Activated T-cell treated with anti-CD3 and anti-CD28 coated beads, Interleukin-2, amount 50 U/mL, for 1 hour (primary cell): Measurements from ENCODE around the gene ANKRD49.

Experiments
- DNase-seq: peaks from one replicate; pipeline ENCODE4 v3.0.0-alpha.2; 2020

Gene ANKRD49

DNA sequence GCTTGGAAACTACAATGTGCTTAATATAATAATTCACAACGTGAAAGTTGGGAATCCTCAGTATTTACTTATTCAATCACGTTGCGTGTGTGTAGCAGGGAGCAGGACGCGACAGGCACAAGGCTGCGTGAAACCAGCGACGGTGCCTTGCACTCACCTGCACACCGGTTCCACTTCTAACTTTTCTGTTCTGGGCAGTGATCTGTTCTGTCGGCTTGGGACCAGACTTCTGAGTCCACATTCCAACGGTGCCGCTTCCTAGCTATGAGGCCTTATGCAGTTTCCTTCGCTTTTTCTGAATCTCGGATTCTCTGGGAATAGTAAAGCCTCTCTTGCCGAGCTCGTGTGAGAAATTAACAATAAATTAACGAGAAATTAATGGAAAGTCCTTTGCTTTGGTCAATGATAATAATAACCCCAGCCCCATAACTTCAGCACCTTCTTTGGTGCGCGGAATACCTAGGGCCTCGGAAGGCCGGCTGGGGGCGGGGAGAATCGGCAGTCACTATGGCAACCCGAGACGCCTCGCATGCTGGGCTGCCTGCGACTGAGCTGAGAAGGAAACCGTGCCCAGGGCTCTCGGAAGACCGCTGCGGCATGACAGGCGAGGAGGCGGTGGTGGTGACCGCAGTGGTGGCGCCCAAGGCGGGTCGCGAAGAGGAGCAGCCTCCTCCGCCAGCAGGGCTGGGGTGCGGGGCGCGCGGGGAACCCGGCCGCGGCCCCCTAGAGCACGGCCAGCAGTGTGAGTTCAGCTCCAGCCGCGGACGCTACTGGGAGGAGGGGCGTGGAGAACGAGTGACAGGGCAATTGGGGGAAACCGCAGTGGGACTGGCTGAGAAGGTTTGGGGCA, 18.4 kb downstream of the ANKRD49 start, which contains the start of gene C11orf97:
C11orf97 (plus strand) TSS at position 530 of the 850 bp plus-strand sequence; CDS start at position 598, 68 bp downstream.
- DNase-seq = peak; percentile 61

DNA sequence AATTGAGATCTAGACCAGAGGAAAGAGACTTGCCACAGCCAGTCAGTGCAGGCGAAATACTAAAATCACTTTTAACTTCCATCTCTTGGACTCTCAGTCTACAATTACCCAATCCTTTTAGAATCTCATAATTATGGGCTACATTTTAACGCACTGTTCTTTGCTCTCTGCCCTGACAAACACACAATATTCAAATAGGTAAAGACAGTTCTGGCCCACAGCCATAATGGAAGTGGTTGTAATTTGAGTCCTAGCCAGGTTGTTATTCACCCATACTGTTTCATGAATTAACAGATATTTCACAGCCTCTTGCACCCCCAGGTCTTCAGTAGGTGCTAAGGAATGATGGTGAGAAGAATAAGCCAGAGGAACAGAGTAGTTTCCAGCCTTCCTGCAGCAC, 19.3 kb downstream of the ANKRD49 start:
- no peak for DNase-seq

DNA sequence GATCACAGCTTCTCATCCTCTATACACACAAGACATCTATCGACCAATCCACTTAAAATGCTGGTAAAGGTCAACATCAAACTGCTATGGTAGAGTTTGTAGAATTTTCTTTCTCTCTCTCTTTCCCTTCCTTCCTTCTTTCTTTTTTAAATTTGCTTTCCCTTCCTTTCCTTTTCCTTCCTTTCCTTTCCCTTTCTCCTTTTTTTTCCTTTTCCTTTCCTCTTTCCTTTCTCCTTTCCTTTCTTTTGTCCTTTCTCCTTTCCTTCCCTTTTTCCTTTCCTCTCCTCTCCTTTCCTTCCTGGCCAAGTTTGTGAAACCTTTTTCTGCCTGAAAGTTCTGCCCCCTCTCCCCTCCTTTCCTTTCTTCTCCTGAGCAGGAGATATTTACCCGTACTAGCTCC, 21.6 kb downstream of the ANKRD49 start:
- no peak for DNase-seq

DNA sequence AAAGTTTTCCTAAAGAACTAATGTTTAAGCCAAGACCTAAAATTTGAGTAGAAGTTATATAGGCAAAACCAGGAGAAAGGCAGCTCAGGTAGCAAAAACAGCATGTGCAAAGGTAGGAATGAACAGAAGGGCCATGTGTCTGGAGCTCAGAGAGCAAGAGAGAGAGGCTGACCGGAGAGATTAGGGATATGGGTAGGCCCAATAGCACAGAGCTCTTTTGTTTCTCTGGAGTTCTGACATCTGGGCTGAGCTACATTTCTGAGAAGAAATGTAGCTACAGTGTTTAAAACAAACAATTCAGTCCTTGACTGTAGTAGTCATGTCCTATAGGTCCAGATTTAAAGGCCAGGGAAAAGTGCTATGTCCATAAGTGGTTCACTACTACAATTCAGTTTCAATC, 22.9 kb downstream of the ANKRD49 start:
- no peak for DNase-seq

DNA sequence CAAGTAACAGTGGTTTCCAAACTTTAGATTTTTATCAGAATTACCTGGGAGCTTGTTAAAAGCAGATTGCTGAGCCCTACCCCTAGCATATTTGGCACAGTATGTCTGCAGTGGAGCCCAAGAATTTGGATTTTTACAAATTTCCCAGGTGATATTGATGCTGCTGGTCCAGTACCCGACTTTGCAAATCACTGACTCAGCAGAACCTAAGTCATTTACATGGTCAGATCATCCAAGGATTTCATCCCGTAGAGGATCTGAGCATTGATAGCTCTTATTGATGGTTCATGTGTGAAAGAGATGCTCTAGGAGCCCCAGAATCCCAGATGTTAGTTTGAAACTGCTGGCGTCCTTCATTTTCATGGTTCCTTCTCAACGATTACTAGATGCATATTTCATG, 24.5 kb downstream of the ANKRD49 start:
- no peak for DNase-seq

DNA sequence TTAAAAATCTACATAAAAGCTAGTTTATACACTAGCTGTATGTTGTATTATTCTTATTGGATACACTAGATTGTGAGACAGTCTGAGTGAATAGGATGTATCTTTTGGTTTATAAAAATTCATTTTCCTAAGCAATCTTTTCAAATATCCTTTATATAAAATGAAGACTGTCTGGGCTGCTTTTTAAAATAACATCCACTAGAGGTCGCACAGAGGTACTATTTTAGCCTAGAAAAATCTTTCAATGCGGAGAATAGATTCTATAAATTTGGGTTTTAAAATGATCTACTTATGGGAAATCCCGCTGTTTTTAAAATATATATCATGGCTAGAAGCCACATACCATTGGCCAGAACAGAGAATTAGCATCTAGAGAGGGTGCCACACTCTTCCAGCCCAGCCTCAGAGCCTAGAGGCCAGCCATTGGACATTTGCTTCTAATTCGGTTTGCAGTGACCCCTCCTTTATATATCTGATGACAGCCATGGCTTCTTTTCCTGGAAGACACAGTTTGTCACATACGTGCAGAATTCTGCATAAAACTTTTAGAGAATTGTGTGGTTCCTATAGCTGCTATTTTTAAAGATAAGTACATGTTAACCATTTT, 25.8 kb downstream of the ANKRD49 start:
- DNase-seq = no peak

DNA sequence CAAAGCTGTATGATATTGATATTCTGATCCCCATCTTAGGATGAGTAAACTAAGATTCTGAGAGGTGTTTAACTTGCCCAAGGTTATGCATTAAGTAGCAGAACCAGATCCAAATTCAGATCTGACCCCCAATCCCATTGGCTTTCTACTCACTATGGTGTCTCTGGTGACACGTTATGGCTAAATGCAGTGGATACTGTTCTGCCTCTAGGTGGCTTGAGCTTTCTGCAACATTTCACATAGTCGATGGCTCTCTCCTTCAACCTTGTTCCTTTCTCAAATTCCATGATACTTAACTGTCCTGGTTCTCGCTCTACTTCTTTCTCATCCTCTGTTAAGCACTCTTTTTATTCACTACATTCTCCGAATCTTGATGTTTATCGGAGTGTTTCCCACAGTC, 27.9 kb downstream of the ANKRD49 start:
- DNase-seq = no peak

DNA sequence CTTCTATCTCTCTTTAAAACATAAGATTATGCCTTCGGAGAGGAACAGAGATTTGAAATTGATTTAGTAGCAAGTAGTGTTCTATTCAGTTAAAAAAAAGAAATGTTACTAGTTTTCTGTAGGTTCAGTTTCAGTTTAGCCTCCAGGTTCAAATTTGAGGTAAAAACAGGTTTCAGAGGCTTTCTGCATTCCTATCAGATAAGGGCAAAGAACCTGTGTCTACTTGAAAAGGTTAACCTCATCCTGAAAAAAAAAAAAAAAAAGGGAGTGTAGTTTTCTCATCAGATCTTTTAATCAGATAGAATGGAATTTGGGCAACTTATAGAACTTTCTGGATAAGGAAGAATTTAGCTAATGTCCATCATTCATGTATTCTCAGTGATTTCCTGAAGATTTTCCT, 30.6 kb downstream of the ANKRD49 start:
- DNase-seq = no peak

DNA sequence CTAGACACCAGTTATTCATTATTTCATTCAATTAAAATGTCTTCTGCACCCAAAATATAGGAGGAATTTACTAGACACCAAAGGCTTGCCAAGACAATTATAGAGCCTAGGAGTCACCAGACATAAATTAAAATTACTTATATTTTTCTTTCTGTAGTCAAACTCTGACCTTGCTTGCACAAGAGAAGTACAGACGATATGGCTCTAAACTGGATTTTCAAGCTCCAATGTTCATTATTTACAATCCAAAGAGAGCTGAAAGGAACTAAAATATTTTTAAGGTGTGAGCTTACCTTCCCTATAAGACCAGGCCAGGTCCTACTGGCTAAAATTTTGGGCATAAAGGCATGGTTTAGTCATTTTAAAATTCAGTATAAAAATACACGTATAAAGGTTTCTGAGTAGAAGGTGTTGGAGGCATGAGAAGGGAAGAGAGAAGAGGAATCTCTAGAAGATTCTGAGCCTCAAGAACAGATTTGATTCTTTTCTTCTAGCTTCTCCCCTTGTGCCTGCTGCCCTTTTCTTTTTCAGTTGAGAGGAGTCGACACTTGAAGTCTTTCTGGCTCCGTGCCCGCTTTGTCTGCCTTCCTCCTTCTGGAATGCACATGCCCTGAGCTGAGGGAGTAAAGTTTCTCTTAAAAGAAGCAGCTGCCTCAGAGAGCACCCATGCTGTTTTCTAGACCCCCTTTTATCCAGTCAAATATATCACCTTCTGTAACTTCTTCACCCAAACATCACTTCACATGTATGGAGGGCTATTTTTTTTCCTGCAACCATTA, 32.0 kb downstream of the ANKRD49 start:
- DNase-seq = no peak

DNA sequence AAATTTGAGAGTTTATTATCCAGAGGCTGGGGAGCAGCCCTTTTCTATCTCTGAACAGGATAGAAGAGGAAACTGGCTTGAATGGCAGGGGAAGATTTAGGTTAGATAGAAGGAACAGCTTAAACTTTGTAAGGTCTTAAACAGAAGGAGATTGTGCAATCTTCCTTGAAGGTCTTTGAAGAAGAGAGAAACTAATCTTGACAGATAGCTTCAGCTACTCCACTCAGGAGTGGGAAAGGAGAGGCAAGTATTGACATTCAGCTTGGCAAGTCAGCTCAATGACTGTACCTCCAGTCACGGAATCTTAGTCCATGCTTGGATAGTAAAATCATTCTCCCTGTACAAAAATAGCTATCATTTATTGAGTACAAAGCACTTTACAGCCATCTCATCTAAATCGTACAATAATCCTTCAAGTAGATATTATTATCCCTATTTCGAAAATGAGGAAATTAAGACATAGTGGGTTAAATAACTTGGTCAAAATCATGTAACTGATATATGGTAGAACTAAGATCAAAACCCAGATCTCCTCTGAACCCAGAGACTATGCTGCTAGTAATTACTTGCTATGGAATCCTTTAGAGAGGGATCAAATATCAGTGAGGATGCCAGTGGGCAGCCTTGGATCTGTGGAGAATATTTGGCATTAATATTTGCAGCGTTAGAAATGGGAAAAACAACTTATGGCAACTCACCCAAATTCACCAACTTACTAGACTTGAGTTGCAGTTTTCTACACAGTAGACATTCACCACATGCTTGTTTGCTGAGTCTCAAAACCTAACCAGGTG, 33.1 kb downstream of the ANKRD49 start:
- no peak for DNase-seq

DNA sequence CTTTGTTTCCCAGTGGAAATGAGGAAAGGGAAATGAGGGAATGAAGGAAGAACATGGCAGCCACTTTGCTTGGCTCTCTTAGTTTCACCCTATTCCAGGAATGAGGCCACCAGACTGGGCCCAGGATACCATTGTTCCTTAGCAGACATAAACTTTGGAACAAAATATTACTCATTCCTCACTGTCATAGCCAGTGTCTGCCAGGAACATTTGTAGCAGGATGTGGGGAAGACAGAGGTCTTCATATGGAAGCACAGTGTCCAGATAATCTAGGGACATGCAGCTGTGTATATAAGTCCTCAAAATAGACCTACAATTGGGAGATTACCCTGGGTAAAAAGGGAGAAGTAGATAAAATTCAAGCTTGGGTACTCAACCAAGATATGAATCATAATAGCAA, 34.8 kb downstream of the ANKRD49 start:
- no peak for DNase-seq

DNA sequence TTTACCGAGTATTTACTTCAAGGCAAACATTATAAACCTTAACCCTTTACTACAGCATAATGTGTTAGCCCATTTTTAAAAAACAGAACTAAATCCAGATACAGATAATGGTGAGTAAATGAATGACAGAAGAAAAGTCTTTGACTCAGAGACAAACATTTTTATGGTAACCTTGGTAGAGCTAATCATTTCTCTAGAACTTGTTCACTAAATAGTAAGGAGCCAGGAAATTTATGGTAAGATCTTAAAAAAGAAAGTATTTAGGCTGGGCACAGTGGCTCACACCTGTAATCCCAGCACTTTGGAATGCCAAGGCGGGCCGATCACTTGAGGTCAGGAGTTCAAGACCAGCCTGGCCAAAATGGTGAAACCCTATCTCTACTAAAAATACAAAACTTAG, 38.4 kb downstream of the ANKRD49 start:
- DNase-seq = no peak

DNA sequence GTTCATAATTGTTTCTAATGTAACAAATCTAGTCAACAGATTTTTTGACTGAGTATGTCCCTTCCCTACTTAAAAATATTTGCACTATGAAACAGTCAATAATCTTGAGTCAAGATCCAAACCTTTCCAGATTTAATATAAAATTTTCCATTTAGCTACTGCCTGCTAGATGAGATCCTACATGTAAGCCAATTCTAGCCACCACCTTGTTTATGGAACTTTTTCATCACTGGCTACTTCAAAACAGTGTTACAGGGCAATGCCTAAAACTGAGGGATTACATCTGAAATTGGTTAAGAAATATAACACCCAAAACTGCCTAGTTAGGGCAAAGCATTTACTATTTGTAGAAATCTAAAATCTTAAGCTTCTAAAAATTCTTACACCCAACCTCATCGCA, 39.4 kb downstream of the ANKRD49 start:
- DNase-seq = no peak

DNA sequence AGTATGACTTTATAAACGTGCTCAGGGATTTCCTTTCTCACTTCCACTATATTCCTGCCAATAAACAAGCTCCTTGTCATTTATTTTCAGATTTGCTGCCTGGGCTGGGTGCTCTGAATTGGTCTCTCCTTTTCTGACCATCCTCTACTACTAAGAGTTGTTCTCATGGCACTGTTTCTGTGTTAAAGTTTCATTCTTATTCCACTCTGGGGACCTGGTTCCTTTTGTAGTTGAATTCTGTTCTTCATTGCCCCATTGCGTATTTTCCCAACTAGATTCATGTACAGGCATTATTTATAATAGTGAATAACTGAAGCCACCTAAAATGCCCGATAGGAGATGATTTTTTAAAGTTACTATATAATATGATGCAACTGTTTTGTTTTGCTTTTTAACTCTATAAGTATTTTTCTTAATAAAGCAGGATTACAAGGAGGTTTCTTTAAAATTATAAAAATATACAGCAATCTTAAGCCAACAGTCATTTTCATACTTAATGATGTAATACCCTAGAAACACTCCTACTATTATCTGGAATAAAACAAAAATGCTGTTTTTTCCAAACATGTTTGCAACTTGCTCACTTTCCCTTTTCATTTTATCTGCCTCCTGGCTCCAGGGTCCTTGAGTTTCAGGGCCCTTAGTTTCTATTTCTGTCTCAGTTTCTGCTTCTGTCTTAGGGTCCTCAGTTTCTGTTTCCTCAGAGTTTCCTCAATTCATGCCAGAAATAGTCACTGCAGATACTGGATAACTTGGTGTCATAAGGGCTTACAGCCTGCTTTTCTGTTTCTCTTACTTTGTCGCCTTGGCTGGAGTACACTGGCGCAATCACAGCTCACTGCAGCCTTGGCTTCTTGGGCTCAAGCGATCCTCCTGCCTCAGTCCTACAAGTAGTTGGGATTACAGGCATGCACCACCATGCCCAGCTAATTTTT, 40.2 kb downstream of the ANKRD49 start:
- no peak for DNase-seq

DNA sequence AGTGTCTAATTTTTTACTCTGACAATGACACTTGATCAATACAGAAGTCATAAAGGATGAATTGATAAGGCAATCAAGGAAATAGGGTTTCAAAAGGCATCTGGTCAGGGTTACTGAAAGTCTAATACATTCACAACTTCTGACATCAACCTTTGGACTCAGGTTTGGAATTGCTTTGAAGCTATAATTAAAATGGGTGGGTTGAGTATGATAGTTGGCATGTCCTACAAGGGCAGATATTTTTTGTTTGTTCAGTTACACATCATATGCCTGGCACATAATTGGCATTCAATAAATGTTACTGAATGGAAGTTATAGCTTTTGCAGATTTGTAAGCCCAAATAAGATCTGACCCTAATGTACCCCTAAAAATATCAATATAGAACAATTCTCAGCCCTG, 42.6 kb downstream of the ANKRD49 start:
- no peak for DNase-seq

DNA sequence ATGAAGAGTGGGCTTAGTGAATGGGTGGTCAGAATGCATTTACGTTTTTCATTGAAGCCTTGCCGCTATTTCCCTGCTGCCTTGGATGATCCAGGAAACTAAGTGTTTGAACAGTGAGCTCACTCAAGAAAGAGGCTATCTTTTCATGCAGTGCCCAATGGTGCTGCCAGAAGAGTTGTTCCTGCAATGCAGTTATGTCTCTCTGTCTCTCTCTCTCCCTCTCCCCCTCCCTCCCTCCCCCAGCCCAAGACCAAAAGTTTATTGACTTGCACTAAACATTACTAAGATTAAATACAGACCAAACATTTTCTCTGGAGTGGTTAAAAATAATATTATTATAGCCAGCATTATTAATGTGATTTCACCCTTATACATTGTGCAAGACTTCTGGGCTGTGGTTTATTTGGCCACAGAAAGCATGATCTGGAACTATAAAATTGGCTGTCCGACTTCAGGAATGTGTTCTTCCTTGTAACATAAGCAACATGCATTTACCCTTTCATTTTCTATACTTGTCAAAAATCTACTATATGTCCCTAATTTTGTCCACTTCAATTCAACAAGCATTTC, 43.3 kb downstream of the ANKRD49 start:
- no peak for DNase-seq

DNA sequence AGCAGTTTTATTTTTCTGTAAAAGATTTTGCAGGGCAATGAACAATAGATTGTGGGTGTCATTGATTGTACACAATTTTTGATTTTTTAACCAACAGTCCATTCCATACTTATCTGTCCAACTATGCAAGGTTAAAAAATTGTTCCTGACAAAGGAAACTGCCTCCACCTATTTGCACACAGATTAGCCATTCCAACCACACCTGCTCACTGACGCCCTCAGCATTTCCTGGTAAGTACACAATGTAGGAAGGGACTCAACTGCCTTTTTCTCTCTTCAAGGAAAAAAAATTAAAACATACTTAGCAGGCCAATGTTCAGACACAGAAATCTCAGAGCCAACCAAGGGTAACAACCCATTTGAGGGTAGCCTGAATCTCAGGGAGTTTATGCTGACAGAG, 45.6 kb downstream of the ANKRD49 start:
- no peak for DNase-seq

DNA sequence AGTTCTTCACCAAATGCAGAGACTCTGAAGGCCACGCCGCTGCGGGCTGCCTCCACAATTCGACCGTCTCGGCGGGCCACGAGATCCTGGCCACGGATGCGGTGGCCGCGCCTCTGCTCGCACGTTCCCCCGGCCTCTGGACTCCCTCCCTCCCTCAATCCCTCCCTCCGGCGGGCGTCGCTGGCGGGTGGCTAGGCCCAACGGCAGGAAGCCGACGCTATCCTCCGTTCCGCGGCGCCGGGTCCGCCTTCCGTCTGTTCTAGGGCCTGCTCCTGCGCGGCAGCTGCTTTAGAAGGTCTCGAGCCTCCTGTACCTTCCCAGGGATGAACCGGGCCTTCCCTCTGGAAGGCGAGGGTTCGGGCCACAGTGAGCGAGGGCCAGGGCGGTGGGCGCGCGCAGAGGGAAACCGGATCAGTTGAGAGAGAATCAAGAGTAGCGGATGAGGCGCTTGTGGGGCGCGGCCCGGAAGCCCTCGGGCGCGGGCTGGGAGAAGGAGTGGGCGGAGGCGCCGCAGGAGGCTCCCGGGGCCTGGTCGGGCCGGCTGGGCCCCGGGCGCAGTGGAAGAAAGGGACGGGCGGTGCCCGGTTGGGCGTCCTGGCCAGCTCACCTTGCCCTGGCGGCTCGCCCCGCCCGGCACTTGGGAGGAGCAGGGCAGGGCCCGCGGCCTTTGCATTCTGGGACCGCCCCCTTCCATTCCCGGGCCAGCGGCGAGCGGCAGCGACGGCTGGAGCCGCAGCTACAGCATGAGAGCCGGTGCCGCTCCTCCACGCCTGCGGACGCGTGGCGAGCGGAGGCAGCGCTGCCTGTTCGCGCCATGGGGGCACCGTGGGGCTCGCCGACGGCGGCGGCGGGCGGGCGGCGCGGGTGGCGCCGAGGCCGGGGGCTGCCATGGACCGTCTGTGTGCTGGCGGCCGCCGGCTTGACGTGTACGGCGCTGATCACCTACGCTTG, 50.2 kb downstream of the ANKRD49 start, which contains the start of gene FUT4:
FUT4 (plus strand) TSS at position 227 of the 951 bp plus-strand sequence; CDS start at position 440, 213 bp downstream.
- peak; percentile 79 for DNase-seq

DNA sequence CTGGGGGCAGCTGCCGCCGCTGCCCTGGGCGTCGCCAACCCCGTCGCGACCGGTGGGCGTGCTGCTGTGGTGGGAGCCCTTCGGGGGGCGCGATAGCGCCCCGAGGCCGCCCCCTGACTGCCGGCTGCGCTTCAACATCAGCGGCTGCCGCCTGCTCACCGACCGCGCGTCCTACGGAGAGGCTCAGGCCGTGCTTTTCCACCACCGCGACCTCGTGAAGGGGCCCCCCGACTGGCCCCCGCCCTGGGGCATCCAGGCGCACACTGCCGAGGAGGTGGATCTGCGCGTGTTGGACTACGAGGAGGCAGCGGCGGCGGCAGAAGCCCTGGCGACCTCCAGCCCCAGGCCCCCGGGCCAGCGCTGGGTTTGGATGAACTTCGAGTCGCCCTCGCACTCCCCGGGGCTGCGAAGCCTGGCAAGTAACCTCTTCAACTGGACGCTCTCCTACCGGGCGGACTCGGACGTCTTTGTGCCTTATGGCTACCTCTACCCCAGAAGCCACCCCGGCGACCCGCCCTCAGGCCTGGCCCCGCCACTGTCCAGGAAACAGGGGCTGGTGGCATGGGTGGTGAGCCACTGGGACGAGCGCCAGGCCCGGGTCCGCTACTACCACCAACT, 51.0 kb downstream of the ANKRD49 start:
- DNase-seq = no peak
